Measurements from ENCODE around the gene NABP2. TPM values are rescaled to one million over a fixed set of nuclear protein-coding genes. Genes with fewer than 3 reads are reported as not detected.

The NABP2 gene
- total RNA-seq, 2 experiments from 2014 or later: 56.7 to 63.5 TPM

DNA sequence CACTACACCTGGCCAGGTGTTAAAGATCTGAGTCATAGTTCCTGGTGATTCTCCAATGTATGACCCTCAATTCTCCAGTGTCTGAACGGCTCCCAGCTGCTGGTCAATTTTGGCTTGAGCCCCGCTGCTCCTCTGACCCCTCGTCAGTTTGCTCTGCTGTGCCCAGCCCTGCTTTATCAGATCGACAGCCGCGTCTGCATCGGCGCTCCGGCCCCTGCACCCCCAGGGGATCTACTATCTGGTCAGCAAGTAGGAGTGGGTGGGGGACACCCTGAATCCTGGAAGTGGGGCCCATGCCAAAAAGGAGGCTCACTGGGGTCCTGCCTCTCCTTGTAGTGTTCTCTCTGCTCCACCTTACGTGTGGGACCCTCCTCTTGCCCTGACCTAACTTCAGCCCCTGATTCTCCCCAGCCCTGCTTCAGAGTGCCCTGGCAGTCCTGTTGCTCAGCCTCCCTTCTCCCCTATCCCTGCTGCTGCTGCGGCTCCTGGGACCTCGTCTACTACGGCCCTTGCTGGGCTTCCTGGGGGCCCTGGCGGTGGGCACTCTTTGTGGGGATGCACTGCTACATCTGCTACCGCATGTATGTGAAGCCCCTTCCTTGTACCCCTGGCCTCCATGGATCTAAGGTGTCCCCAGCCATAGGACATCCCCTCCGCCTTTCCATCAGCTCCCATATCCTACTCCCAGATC, 10.7 kb downstream of the NABP2 start:
- CTCF ChIA-PET: interaction anchor here (1.8 kb wide), 1 partner anchor 10 kb away, joined by 8 read pairs; no protein-coding TSS in a partner anchor
- POLR2A ChIA-PET: no interaction called here
- H3K36me3 Mint-ChIP-seq (ENCODE audit: low read depth): no peaks in the 10 kb centered on the region
- no peaks in the 10 kb centered on the region for H3K4me1 Mint-ChIP-seq
- no peak overlapping the region for H3K27ac Mint-ChIP-seq
- DNase-seq: no peak
- H3K9me3 Mint-ChIP-seq: no peaks in the 10 kb centered on the region
- H3K27me3 Mint-ChIP-seq: no peaks in the 10 kb centered on the region
- no peak overlapping the region for H3K4me3 Mint-ChIP-seq

DNA sequence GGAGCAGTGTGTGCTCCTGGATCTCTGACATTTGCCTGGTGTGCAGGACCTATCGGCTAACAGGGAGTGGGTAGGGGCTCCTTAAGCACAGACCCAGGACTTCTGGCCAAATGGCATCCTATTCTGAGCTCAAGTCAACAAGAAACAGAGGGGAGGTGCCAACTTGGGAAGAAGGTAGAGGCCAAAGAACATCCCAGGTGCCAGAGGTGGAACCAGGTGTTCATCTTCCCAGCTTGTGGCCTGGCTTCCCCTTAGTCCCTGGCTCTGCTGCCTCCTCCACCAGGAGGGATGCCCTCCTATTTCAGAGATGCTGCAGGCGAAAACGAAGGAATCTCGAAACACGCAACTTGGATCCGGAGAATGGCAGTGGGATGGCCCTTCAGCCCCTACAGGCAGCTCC, 11.9 kb downstream of the NABP2 start:
- Mint-ChIP-seq H3K4me3 (no peak overlapping the region), H3K27ac (no peak overlapping the region), H3K9me3 (no peaks in the 10 kb centered on the region), H3K27me3 (no peaks in the 10 kb centered on the region), H3K36me3 (ENCODE audit: low read depth) (no peaks in the 10 kb centered on the region), H3K4me1 (no peaks in the 10 kb centered on the region)
- ChIA-PET POLR2A (no interaction called here), CTCF (interaction anchor here (0.9 to 1.5 kb wide), 3 partner anchors 14 to 30 kb away, joined by 3 to 6 read pairs (median 3); partner anchors contain the start of genes COQ10A and RNF41)
- DNase-seq: no peak

DNA sequence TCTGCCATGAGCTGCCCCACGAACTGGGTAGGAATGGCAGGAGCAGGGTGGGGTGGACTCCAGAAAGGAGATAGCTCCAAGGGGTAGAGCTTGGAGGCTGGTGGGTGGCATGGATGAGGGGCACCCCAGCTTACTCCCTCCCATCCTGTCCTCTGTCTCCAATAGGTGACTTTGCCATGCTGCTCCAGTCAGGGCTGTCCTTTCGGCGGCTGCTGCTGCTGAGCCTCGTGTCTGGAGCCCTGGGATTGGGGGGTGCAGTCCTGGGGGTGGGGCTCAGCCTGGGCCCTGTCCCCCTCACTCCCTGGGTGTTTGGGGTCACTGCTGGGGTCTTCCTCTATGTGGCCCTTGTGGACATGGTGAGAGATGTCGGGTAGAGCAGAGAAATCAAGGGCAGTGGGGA, 12.8 kb downstream of the NABP2 start:
- Mint-ChIP-seq H3K36me3 (ENCODE audit: low read depth) (peaks cover 3% of the 10 kb centered on the region), H3K4me1 (no peaks in the 10 kb centered on the region), H3K9me3 (no peaks in the 10 kb centered on the region), H3K27me3 (no peaks in the 10 kb centered on the region), H3K27ac (no peak overlapping the region), H3K4me3 (no peak overlapping the region)
- ChIA-PET CTCF (interaction anchor here (0.8 to 1.5 kb wide), 3 partner anchors 12 to 30 kb away, joined by 3 to 6 read pairs (median 3); partner anchors contain the start of gene RNF41), POLR2A (no interaction called here)
- no peak for DNase-seq

DNA sequence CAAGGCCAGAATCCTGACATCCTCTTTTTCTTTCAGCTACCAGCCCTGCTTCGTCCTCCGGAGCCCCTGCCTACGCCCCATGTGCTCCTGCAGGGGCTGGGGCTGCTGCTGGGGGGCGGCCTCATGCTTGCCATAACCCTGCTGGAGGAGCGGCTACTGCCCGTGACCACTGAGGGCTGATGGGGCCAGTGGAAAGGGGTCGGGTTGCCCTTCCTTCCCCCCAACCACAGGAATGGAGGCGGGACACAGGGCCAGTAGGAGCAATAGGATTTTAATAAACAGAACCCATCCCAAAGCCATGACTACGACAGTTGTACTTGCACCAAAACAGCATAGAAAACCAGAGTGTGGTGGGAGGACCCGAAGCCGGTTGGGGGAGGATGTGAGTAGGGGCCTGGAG, 13.4 kb downstream of the NABP2 start:
- no peak for DNase-seq
- Mint-ChIP-seq H3K36me3 (ENCODE audit: low read depth) (peaks cover 5% of the 10 kb centered on the region), H3K4me1 (no peaks in the 10 kb centered on the region), H3K27me3 (no peaks in the 10 kb centered on the region), H3K4me3 (no peak overlapping the region), H3K27ac (no peak overlapping the region), H3K9me3 (no peaks in the 10 kb centered on the region)
- POLR2A ChIA-PET: no interaction called here
- CTCF ChIA-PET: interaction anchor here (0.8 kb wide), 1 partner anchor 12 kb away, joined by 3 read pairs; no protein-coding TSS in a partner anchor

DNA sequence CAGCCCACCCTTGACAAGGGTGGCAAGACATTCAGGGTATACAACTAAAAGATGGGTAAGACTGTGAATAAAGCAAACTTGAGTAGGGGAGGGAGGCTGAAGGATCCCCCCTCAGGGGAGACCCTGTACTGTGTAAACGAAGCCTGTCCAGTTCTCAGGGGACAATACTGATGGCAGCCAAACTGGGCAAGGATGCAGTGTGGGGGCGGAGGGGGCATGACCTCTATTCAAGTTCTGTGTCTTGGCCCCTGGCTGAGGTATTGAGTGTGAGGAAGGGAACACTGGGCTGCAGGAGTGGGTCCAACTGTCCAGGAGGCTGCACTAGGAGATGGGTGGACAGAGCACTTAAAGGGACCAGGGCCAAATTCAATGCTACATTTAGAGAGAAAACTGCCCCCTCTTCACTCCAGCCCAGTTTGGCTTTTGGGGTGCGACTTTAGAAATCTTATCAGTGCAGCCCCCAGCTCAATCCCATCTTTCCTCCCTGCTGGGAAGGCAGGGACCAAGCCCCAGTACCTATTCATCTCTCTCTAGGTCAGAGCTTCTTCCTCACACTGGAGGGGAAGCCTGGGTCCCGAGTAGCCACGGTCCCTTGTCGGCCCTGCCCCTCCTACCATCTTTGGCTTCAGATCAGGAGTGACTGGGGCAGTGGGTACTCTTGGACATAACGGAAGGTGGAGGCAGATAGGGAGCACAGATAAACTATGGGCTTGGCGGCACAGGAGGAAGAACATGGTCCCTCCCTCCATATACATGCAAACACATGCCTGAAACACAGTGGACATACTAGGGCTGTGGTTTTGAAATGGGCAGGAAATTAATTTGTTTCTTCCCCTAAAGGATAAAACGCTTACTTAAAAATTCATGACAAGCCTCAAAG, 17.5 kb downstream of the NABP2 start:
- Mint-ChIP-seq H3K36me3 (ENCODE audit: low read depth) (peaks cover 14% of the 10 kb centered on the region), H3K4me1 (no peaks in the 10 kb centered on the region), H3K9me3 (no peaks in the 10 kb centered on the region), H3K27me3 (no peaks in the 10 kb centered on the region), H3K27ac (peak overlapping the region; percentile 68), H3K4me3 (no peak overlapping the region)
- ChIA-PET CTCF (no interaction called here), POLR2A (no interaction called here)
- no peak for DNase-seq

DNA sequence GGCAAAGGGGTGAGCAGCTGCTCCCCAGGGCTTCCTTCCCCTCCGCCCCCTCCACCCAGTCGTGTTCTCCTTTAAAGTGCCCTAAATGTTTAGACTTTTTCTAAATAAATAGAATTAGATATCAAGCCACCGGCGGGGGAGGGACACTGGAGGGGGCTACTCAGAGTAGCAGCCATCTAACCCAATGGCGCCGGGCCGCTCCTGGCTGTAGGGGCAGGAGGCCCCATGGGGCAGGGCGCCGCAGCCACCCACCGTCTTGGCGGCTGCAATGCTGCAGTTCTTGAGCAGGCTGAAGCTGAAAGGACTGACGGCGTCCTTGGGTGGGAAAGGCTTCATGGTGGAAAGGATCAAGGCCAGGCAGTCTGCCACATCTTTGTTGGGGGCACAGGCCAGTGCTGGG, 18.8 kb downstream of the NABP2 start:
- ChIA-PET CTCF (interaction anchor here (1.2 kb wide), 1 partner anchor 125 kb away, joined by 3 read pairs; the partner anchor contains the start of gene ZC3H10), POLR2A (no interaction called here)
- H3K27me3 Mint-ChIP-seq: no peaks in the 10 kb centered on the region
- peak overlapping the region; percentile 36 for H3K27ac Mint-ChIP-seq
- H3K4me1 Mint-ChIP-seq: no peaks in the 10 kb centered on the region
- no peak for DNase-seq
- peaks cover 20% of the 10 kb centered on the region for H3K36me3 Mint-ChIP-seq (ENCODE audit: low read depth)
- no peak overlapping the region for H3K4me3 Mint-ChIP-seq
- H3K9me3 Mint-ChIP-seq: no peaks in the 10 kb centered on the region

DNA sequence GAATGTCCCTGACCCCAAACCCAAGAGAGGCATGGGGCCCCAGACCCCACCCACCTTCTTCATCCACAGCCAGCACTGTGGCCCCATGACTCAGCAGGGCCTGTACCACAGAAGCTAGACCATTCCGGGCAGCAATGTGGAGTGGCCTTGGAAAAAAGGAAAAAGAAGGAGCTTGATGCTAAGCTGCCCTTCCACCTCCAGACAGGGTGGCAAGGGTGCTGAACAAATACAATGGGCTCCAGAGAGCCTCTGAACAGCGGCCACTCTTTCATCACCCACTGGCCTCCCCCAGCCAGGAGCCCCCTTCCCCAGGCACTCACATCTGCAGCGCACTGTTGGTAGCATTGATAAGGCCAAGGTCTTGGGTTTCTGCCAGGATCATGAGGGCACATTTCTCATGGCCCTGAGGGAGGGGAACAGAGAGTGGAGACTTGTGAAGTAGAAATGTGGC, 19.6 kb downstream of the NABP2 start:
- H3K9me3 Mint-ChIP-seq: no peaks in the 10 kb centered on the region
- H3K4me1 Mint-ChIP-seq: no peaks in the 10 kb centered on the region
- no peak for DNase-seq
- ChIA-PET CTCF (no interaction called here), POLR2A (no interaction called here)
- H3K27ac Mint-ChIP-seq: no peak overlapping the region
- peaks cover 21% of the 10 kb centered on the region for H3K36me3 Mint-ChIP-seq (ENCODE audit: low read depth)
- no peak overlapping the region for H3K4me3 Mint-ChIP-seq
- no peaks in the 10 kb centered on the region for H3K27me3 Mint-ChIP-seq

DNA sequence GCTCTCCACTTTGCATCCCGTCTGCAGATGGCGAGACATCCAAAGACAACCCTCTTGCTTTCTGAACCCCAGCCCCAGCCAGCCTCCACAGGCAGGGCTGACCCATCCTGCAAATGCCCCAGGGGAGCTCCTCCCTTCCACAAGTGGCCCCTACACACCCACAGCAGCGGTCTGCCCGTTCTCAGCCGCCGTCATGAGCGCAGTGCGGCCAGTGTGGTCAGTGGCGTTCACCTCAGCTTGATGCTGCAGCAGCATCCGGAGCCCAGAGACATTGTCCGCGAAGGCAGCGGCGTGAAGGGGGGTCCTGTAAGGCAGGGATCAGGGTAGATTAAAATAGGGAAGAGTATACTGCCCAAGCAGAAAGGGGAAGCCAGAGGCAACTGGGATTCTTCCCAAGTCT, 20.4 kb downstream of the NABP2 start:
- Mint-ChIP-seq H3K4me3 (no peak overlapping the region), H3K36me3 (ENCODE audit: low read depth) (peaks cover 25% of the 10 kb centered on the region), H3K27me3 (no peaks in the 10 kb centered on the region), H3K4me1 (no peaks in the 10 kb centered on the region), H3K27ac (no peak overlapping the region), H3K9me3 (no peaks in the 10 kb centered on the region)
- ChIA-PET CTCF (interaction anchor here (0.9 to 4.2 kb wide), 3 partner anchors 13 to 118 kb away, joined by 5 to 27 read pairs (median 13); partner anchors contain the start of genes ANKRD52 and SMARCC2), POLR2A (no interaction called here)
- DNase-seq: no peak

DNA sequence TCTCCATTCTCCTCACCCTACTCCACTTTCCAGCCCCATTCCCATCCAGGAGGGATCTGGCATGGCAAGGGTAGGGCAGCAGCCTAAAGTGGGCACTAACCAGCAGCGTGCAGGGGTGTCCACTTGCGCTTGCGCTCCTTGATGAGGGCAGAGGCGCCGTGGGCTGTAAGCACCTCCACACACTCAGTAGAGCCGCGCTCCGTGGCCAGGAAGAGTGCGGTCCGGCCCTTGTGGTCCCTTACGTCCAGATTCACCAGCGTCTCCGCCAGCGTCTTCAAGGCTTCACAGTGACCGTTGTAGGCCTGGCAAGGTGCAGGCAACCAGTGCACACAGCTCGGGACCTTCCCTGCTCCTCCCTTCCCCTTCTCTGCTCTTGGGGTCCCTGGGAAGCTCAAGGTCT, 23.8 kb downstream of the NABP2 start:
- ChIA-PET CTCF (interaction anchor here (0.5 to 4.2 kb wide), 11 partner anchors 10 to 110 kb away, joined by 3 to 27 read pairs (median 3); partner anchors contain the start of genes ANKRD52, RNF41 and SMARCC2), POLR2A (no interaction called here)
- no peak overlapping the region for H3K4me3 Mint-ChIP-seq
- H3K27ac Mint-ChIP-seq: no peak overlapping the region
- H3K27me3 Mint-ChIP-seq: no peaks in the 10 kb centered on the region
- no peaks in the 10 kb centered on the region for H3K9me3 Mint-ChIP-seq
- peaks cover 22% of the 10 kb centered on the region for H3K36me3 Mint-ChIP-seq (ENCODE audit: low read depth)
- DNase-seq: no peak
- no peaks in the 10 kb centered on the region for H3K4me1 Mint-ChIP-seq

DNA sequence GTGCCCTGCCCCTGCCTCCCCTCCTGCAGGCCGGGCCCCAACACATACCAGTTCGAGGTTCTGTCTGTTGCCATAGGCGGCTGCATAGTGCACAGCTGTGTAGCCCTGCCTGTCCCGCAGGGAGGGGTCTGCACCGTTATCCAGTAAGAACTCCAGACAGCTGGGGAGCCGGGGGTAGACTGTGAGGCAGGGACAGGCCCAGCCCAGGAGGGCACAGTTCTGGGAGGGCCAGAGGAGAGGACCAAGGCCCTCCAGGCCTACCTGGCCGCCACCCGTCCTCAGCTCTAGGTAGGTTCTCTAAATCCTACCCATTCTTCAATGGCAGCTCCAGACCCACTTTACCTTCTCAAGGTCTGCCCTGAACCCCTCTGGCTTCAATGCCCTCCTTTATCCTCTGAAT, 24.6 kb downstream of the NABP2 start:
- DNase-seq: no peak
- Mint-ChIP-seq H3K27me3 (no peaks in the 10 kb centered on the region), H3K27ac (no peak overlapping the region), H3K9me3 (no peaks in the 10 kb centered on the region), H3K4me3 (no peak overlapping the region), H3K4me1 (no peaks in the 10 kb centered on the region), H3K36me3 (ENCODE audit: low read depth) (peaks cover 27% of the 10 kb centered on the region)
- CTCF ChIA-PET: interaction anchor here (0.6 to 2.1 kb wide), 7 partner anchors 10 to 1880 kb away, joined by 3 to 6 read pairs (median 3); partner anchors contain the start of gene ANKRD52
- POLR2A ChIA-PET: no interaction called here

DNA sequence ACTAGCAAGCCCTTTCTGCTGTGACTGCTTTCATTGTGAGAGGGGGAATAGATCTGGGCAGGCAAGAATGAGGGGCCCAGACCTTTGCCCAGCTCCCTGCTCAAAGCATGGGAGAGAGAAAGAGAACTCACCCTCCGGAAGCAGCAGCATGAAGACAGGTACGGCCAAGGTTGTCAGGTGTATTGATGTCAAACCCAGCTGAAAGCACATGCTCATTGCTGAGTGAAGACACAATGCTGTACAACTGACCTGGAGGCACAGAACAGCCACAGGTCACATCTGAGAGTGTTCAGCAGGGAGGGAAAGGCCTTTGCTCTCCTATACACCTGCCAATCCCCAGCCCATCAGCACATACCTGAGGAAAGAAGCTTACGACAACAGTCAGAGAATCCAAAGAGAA, 28.5 kb downstream of the NABP2 start:
- CTCF ChIA-PET: interaction anchor here (0.8 to 1.5 kb wide), 2 partner anchors 10 to 14 kb away, joined by 3 to 6 read pairs; no protein-coding TSS in a partner anchor
- Mint-ChIP-seq H3K9me3 (no peaks in the 10 kb centered on the region), H3K4me3 (no peak overlapping the region)

DNA sequence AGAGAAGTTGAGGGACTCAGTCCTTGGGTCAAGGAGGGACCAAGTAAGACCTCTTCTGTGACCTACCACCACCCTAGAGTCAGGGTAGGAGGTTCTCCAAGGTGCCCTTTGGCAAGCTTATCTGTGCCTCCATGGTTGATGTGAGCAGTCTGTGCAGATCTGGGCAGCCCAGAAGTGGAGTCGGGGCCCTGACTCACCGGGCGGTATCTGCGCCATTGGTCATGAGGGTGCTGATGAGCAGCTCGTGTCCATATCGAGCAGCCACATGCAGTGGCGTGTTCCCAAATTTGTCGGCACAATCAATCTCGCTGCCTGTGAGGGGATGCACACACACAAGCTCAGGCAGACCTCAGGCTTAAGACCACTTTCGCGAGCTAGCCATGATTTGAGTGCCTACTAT, 28.9 kb downstream of the NABP2 start:
- no peak for DNase-seq
- POLR2A ChIA-PET: no interaction called here
- Mint-ChIP-seq H3K27ac (no peak overlapping the region), H3K4me3 (no peak overlapping the region), H3K27me3 (no peaks in the 10 kb centered on the region), H3K36me3 (ENCODE audit: low read depth) (peaks cover 34% of the 10 kb centered on the region), H3K4me1 (peaks cover 12% of the 10 kb centered on the region), H3K9me3 (no peaks in the 10 kb centered on the region)
- CTCF ChIA-PET: interaction anchor here (1.5 to 1.8 kb wide), 2 partner anchors 13 to 64 kb away, joined by 4 to 6 read pairs; partner anchors contain the start of gene SMARCC2

More for the DNA sequence above, 28.5 kb downstream of the NABP2 start:
- no peak overlapping the region for H3K27ac Mint-ChIP-seq
- H3K4me1 Mint-ChIP-seq: peaks cover 12% of the 10 kb centered on the region
- DNase-seq: no peak
- no peaks in the 10 kb centered on the region for H3K27me3 Mint-ChIP-seq
- POLR2A ChIA-PET: no interaction called here
- peaks cover 35% of the 10 kb centered on the region for H3K36me3 Mint-ChIP-seq (ENCODE audit: low read depth)

DNA sequence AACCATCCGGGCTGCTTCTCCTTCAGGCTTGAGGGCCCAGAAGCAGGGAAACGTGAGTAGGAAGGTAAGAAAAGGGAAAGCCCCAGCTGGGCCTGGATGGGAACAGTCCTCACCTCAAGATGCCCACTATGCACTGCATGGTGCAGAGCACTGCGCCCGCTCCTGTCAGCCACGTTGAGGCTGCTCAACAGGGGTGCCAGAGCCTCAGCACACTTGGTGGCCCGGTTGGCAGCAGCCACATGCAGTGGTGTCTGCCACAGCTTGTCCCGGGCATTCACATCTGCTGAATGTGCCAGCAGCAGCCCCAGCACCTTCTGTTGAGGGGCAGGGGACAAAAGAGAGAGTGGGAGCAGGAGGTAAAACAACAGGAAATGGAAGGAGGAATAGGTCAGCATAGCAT, 31.5 kb downstream of the NABP2 start:
- ChIA-PET POLR2A (no interaction called here), CTCF (interaction anchor here (0.6 to 4.9 kb wide), 4 partner anchors 12 to 462 kb away, joined by 3 to 44 read pairs (median 3); partner anchors contain the start of genes COQ10A and RNF41)
- Mint-ChIP-seq H3K27ac (no peak overlapping the region), H3K4me3 (no peak overlapping the region), H3K4me1 (peaks cover 19% of the 10 kb centered on the region), H3K9me3 (no peaks in the 10 kb centered on the region), H3K36me3 (ENCODE audit: low read depth) (peaks cover 30% of the 10 kb centered on the region), H3K27me3 (no peaks in the 10 kb centered on the region)
- no peak for DNase-seq
